GM21526 (cell line): ENCODE data around the gene EIF1.
A peak's percentile ranks its signal among the peaks of the same experiment; 100 is the strongest.
"Not testable (repeated sequence)": the region's sequence is repeated elsewhere in the genome, so short reads cannot be mapped to it uniquely, and the experiment has no call there.

ENCODE experiments used
- ATAC-seq: cut with Tn5 transposase; IDR thresholded peaks from one replicate; pipeline ENCODE4 v1.9.1; 2021; ENCODE audit warnings: moderate library complexity; ENCODE audit not compliant: unreplicated experiment, low FRiP score

EIF1 gene

DNA sequence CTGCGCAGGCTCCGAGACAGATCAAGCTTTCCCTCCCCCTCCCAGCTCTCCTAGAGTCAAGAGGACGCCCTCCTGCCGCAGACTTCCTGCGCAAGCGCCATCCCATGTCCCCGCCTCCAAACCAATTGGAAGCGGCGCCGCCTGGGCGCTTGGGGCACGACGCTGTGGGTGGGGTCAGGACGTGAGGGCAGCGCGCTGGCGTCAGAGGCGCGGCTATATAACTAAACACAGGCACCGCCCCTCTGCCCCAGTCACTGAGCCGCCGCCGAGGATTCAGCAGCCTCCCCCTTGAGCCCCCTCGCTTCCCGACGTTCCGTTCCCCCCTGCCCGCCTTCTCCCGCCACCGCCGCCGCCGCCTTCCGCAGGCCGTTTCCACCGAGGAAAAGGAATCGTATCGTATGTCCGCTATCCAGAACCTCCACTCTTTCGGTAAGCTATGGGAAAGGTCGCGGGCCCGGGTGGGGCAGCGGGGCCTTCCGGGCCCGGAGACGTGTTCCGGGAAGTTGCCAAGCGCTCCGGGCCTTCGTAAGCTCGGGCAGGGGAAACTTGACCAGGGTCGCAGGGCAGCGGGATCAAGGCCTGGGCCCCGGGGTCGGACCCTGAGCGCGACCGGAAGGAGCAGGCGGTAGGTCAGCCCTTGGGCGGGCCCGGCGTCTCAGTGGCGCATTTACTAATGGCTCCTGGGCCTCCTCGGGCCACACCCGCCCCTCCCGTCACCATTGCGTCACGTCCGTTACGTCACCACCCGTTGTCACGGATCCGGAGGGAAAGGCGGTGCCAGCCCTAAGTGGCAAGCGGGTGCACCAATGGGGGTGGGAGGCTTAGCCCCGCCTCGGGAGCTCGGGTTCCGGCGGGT lies at the start of gene EIF1:
Gene EIF1 (plus strand): TSS at position 245 of the 856 bp plus-strand sequence. CDS start 154 bp downstream, at position 399.
- ATAC-seq = peak; percentile 71

DNA sequence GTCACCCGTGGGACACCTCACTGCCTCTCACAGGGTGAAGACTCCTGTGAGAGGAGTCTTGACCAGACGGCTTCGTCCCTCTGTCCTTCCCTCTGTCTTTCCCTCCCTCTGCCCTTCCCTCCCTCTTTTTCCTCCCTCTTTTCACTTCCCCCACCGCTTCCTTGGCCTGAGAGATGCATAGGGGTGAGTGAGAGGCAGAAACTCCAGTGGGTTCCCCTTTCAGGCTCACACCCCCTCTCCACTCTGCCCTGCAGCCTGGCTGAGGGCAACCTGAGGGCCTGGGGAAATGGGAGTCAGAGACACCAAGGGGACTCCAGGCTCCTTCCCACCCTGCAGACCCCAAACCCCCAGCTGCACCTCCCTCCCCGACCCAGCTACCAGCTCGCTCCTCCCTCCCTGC lies 49.7 kb upstream of the EIF1 start:
- no peak for ATAC-seq

DNA sequence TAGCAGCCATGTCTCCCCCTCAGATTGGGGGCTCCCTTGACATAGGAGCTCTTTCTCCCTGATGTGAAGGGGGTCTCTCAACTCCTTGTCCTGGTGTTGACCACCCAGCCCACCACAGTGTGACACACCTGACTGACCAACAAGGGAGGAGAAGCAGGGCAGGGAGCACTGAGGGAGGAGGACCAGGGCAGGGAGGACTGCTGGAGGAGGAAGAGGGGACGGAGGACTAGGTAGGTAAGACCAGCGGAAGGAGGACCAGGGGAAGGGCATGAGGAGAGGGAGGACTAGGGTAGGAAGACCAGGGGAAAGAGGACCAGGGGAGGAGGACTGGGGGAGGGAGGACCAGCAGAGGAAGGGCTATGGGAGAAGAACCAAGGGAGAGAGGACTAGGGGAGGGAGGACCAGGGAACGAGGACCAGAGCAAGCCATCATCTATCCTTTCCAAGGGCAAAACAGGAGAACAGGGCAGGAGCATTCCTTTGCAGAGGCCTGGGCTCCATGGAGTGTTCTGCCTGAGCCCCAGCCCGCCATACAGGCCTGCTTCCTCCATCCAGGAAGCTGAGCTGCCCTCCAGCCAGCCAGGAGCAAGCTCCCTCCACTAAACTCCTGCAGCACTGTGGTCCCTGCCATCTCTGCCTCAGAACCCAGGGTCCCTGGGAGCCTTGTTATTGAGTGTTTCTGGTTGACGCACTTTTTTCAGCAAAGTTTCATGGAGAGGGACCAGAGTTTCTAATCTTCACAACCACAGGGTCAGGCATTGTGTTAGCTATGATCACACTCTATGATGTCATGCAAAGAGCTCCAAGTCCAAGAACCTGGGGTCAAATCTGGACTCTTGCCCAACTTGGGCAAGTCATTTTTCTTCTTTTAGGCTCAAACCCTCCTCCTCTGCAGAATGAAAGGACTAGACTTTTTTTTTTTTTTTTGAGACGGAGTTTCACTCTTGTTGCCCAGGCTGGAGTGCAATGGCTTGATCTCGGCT lies 48.9 kb upstream of the EIF1 start:
- no peak for ATAC-seq

DNA sequence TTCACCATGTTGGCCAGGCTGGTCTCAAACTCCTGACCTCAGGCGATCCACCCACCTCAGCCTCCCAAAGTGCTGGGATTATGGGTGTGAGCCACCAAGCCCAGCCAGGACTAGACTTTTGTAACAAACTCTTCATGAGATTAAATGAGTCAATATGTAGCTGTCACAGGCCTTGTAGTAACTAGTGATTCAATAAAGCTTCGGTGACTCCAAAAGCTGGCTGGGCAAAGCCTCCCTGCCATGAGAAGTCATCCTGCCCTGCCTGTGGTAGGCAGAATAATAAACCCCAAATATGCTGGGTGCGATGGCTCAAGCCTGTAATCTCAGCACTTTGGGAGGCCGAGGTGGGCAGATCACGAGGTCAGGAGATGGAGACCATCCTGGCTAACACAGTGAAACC lies 48.1 kb upstream of the EIF1 start:
- ATAC-seq = not testable (repeated sequence)

DNA sequence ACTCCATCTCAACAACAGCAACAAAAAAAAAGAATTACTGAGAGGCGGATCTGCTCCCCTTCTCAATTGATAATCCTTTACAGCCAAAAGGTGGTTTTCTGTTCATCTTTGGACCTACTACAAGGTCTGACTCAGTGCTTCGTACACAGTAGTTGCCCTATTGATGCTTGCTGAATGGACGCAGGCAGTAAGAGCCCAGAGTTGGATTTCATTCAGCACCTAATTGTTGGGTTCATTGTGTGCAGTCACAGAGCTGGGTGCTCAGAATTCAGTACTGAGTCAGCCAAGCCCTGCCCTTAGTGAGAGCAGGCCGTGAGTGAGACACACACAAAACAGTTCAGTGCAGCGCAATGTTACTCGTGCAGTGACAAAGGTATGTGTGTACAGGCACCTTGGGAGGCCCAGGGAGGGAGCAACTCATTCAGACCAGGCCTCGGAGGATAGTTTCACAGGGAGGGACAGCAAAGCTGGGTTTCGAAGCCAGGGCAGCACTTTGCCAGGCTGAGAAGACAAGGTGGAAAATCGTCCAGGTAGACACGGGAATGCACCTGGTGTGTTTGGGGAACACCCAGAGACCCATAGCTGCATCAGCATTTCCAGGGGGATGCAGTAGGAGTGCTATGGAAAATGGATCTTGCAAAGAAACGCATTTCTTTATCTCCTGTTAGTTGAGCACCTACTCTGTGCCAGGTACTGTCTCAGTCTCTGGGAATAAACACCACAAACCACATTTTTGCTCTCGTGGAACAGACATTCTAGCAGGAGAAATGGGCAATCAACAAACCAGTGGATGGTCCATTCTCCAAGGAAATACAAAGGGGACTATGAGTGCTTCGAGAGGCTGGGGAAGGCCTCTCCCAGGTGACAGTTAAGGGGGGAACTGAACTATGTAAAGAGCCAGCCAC lies 46.2 kb upstream of the EIF1 start:
- no peak for ATAC-seq

DNA sequence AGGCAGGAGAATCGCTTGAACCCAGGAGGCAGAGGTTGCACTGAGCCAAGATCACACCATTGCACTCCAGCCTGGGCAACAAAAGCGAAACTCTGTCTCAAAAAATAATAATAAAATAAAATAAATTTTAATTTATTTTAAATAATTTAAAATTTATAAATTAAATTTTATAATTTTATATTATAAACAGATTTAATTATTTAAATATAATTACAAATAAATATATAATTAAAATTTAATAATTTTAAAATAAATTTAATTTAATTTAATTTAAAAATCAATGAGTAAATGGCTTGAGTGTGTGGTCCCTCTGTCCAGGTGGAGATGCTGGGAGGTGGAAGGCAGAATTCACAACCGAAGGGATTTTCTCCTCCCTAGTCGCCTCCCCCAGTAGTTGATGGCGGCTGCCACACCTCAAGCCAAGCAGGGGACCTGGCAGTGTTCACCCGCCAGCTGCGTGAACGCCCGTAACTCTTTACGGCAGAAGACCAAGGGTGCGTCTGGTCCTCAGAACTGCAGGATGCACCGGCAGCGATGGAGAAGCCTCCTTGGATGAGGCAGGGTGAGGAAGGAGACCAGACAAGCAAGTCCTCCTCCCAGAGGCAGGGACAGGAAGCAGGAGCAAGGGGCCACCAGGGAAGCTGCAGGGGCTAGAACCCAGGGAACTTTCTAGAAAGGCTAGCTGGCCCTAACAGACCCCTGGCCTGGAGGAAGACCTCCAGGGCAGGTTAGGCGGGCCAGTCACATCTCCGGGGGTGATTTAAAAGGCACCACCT lies 41.5 kb upstream of the EIF1 start:
- no peak for ATAC-seq

DNA sequence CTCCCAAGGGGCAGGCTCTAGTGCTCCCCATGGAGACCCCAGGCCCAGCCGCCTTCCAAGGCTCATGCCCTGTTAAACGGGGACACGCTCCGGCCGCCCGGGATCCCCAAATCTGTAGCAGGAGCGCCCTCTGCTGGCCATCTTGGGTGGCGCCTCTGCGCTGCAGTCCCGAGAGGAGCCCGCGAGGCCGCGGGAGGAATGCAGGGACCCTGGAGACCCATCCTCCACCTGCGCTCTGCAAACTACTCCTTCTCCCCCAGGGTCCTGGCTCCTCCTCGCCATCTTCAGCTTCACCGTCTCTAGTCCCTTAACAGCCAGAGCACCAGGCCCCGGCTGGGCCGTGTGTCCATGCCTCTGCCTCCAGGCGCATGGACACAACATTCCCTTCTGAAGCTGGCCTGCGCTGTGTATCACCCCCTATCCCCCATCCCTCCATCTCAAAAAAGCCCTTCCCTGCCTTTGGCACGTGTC lies 40.7 kb upstream of the EIF1 start:
- ATAC-seq = no peak

DNA sequence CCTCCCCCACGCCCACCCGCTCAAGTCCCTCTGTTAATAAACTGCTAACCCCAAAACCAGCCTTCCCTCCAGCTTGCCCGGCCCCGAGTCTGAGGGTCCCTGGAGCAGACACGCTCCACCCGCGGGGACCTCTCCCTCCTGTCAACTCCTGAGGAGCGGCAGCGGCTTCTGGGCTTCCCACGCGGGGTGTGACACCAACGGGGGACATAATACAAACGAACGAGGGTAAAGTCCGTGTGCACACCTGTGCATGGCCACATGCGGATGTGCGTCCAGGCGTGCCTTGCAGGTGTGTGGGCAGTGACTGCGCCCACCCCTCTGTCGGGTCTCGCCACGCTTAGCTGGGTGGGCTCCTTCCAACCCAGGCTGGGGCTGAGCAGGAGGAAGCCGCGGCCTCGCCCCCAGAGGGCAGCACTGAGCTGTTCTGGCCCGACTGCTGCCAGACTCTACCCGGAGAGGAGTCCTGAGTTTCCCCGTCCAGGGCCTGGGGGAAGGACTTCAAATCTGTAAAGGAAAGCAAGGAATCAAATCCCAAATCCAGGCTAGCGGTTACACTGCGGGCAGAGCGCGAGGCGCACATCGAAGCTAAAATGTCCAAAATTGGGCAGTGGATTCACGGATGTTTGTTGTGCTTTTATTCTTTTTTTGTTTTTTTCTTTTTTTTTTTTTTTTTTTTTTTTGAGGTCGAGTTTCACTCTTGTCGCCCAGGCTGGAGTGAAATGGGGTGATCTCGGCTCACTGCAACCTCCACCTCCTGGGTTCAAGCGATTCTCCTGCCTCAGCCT lies 40.1 kb upstream of the EIF1 start:
- ATAC-seq = no peak

DNA sequence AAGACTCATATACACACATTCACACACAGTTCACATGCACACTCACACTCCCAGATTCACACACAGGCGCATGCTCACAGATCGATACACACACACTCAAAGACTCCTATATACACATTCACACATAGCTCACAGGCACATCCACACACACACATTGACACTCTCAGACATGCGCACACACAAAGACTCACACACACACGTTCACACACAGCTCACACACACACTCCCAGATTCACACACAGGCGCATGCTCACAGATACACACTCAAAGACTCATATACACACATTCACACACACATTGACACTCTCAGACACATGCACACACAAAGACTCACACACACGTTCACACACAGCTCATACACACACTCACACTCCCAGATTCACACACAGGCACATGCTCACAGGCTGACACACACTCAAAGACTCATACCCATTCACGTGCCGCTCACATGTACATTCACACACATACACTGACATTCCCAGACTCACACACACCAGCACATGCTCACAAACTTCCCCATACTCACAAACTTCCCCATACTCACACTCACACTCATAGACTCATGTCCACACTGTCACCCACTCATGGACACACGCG lies 38.7 kb upstream of the EIF1 start:
- ATAC-seq = no peak

DNA sequence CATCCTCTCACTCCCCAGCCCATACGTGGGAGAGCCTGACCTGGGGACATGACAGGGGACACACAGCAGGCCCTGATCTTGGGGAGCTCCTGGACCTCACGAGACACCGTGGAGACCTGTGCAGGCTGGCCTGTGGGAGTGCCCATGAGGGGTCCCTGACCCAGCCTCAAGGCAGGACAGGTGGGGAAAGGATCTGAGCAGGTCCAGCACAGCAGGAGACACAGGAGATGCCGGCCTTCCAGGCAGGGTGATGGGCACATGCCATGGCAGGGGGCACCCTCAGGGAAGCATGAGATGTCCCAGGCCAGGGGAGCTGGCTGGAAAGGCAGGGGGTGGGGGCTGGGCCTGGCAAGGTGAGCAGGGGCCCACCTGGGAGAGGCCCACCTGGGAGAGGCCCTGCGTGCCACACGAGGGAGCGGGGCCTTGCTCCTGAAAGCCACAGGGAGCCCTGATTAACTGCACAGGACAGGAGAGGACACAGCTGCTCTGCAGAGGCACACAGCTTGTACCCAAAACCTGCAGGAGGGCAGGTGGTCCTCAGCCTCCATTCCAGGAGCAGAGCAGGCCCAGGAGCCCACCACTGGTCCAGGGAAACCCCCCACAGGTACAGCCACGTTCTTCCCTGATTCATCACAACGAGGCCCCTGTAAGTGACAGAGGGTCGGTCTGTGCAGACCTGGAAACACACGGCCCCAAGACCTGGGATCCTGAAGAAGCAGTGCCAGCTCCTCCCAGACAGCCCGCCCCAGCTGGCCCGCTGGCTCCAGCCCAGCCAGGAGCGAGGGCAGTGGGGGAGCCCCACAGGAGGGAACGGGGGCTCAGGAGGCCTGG lies 37.7 kb upstream of the EIF1 start:
- ATAC-seq = no peak

DNA sequence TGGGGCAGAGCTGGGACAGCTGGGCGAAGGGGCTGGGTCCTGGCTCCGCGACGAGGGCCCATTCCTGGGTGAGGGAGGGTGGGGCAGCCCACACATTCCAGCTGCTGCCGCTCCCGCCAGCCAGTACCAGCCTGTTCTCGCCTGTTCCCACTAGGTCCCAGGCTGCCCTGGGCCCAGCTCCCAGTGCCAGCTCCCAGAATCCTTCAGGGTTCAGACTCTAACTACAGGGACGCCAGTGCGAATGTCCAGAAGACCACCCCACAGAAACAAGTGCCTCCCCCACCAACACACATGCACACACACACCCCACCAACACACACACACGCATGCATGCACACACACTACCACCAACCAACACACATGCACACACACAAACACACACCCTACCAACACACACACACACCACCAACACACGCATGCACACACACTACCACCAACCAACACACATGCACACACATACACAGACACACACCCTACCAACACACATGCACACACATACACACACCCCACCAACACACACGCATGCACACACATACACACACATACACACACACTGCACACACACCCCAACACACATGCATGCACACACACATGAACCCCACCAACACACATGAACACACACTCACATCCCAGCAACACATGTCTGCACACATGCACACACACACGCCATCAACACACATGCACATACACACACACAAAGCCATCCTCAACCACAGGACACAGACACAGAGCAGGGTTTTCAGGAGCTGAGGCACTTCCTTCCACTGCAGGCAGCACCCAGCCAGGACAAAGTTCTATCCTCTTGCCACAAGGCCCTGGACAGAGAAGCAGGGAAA lies 36.8 kb upstream of the EIF1 start:
- ATAC-seq = no peak

DNA sequence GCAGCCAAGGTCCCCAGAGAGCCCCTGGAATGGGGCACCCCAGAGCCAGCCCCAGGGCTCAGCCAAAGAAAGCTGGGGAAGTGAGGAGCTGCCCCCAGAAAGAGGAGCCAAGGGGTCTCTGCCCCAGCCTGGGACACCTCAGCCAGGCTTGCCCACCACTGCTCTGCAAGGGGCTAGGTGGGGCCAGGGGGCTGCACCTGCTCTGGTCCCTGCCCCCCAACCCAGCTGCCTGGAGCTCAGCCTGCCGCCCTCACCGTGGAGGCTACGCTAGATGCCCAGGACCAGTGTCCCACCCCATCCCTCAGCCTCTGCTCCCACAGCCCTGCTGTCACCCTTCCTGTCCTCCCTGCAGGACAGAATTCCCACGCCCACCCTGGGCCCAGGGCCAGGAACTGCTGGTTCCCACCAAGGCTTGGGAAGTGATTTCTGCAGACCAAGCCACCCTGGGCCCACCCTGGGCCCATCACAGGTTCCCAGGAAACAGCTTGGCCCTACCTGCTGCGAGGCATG lies 36.2 kb upstream of the EIF1 start:
- no peak for ATAC-seq

DNA sequence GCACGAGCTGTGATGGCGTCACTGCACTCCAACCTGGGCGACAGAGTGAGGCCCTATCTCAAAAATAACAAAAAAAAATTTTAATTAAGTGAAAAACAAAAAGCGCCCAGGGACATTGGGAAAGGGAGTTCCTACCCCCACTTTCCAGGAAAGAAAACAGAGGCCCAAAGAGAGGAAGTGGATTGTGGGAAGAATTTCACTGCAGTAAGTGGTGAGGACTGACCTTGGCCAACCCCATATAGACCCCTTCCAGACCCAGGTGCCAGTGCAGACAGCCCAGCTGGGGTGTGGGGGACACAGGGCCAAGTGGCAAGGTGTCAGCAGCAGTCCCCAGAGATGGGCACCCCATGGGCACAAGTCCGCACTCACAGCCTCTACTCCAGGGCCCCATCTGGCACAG lies 35.3 kb upstream of the EIF1 start:
- ATAC-seq = no peak

DNA sequence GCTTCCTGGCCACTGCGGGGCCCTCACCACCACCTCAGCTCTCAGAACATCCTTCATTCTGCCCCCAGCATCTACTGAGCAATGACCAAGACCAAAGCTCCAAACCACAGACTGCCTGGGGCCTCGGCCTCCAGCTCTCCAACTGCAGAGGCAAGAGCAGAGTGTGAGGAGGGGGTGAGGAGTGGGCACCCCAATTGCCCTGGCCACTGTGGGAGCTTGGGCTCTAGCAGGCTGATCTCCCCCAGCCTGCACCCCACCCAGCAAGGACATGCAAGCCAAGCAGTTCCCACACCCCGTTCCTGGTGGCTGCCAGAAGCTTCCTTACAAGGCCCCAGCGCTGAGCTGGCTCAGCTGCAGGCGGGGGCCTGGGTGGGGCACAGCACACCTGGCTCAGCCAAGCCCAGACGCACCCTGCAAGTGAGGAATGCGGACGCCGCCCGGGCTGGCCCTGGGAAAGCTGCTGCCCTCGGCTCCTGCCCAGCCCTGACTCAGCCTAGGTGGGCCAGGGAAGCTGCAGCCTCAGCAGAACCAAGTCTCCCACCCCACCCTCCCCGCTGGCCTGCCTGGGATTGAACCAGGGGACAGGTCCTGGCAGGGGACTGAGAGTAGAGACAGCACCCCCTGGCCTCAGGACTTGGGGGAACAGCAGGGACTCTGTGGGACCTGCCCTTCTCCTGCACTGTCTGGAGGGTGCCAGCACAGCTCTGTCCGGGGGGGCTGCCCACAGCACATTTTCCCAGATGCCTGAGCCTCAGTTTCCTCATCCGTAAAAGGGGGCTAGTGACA lies 34.6 kb upstream of the EIF1 start:
- ATAC-seq = no peak
